Measurements from ENCODE around the gene FAM193B.

DNA sequence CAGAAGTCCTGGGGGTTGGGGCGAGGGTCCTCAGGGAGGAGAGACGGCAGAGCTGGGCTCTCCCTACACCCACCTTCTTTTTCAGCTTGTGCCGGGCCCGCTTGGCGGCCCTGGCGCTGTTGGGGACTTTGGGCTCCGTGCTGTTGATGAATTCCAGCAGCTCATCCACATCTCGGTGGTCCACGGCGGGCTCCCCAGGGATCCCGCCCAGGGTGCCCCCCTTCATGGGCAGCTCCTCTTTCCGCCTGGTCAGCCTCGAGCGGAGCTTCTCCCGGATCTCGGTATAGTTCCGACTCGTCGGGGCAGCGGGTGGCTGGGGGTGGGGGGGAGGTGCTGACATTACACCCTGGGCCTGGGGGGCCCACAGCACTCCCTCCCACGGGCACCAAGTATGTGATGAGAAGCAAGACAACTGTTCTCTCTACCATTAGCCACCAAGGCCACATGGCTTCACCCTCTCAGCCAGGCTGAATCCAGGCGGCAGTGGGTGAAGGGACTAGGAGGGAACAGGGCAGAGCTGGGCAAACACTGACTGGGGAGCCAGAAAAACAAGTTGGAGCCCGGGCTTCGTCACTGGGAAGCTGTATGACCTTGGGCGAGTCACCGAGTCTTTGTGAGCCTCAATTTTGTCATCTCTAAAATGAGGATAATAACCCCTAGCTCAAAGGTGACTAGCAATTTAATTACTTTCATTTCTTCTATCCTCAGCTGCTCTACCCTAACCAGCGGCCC, 23.0 kb downstream of the FAM193B start:
- TF ChIP-seq, protein P1, sequence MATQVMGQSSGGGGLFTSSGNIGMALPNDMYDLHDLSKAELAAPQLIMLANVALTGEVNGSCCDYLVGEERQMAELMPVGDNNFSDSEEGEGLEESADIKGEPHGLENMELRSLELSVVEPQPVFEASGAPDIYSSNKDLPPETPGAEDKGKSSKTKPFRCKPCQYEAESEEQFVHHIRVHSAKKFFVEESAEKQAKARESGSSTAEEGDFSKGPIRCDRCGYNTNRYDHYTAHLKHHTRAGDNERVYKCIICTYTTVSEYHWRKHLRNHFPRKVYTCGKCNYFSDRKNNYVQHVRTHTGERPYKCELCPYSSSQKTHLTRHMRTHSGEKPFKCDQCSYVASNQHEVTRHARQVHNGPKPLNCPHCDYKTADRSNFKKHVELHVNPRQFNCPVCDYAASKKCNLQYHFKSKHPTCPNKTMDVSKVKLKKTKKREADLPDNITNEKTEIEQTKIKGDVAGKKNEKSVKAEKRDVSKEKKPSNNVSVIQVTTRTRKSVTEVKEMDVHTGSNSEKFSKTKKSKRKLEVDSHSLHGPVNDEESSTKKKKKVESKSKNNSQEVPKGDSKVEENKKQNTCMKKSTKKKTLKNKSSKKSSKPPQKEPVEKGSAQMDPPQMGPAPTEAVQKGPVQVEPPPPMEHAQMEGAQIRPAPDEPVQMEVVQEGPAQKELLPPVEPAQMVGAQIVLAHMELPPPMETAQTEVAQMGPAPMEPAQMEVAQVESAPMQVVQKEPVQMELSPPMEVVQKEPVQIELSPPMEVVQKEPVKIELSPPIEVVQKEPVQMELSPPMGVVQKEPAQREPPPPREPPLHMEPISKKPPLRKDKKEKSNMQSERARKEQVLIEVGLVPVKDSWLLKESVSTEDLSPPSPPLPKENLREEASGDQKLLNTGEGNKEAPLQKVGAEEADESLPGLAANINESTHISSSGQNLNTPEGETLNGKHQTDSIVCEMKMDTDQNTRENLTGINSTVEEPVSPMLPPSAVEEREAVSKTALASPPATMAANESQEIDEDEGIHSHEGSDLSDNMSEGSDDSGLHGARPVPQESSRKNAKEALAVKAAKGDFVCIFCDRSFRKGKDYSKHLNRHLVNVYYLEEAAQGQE (IDR thresholded peaks at IDR 0.05), result no peak
- no peak for TF ChIP-seq SP1 (IDR thresholded peaks at IDR 0.05)
